H9 (cell line): Measurements from ENCODE around the gene ADAMTSL5. TPM values are rescaled to one million over a fixed set of nuclear protein-coding genes. Genes with fewer than 3 reads are reported as not detected.

Experiments
- DNase-seq: peaks from one replicate; pipeline ENCODE4 v3.0.0-alpha.2; 2017
- H2AFZ ChIP-seq: one replicate; pipeline ENCODE4 v1.6.1; 2013; ENCODE audit warnings: mild to moderate bottlenecking, low read length, control low read depth, moderate library complexity
- H2AK5ac ChIP-seq: 2 replicates; pipeline ENCODE4 v1.6.1; 2013; ENCODE audit warnings: low read length, control low read depth, mixed read lengths; ENCODE audit not compliant: insufficient read length
- H2BK120ac ChIP-seq: one replicate; pipeline ENCODE4 v1.6.1; 2013; ENCODE audit warnings: low read depth, mild to moderate bottlenecking, low read length, control low read depth, inconsistent platforms; ENCODE audit not compliant: poor library complexity, severe bottlenecking
- H2BK12ac ChIP-seq: 2 replicates; pipeline ENCODE4 v1.6.1; 2013; ENCODE audit warnings: low read length, control low read depth, mixed read lengths, low read depth; ENCODE audit not compliant: insufficient read length
- H2BK15ac ChIP-seq: 2 replicates; pipeline ENCODE4 v1.6.1; 2013; ENCODE audit warnings: low read depth, low read length, control low read depth
- H2BK20ac ChIP-seq: one replicate; pipeline ENCODE4 v1.6.1; 2013; ENCODE audit warnings: low read depth, mild to moderate bottlenecking, low read length, control low read depth, inconsistent platforms; ENCODE audit not compliant: poor library complexity, severe bottlenecking
- H2BK5ac ChIP-seq: 2 replicates; pipeline ENCODE4 v1.6.1; 2013; ENCODE audit warnings: low read length, control low read depth, mixed read lengths; ENCODE audit not compliant: insufficient read length
- H3K14ac ChIP-seq: 2 replicates; pipeline ENCODE4 v1.6.1; 2013; ENCODE audit warnings: low read length, control low read depth; ENCODE audit not compliant: insufficient read depth
- H3K18ac ChIP-seq: 2 replicates; pipeline ENCODE4 v1.6.1; 2013; ENCODE audit warnings: low read depth, mild to moderate bottlenecking, mixed read lengths, low read length, control low read depth; ENCODE audit not compliant: insufficient read length
- H3K23ac ChIP-seq: 2 replicates; pipeline ENCODE4 v1.6.1; 2013; ENCODE audit warnings: low read length, control low read depth, mixed read lengths, low read depth; ENCODE audit not compliant: insufficient read length
- H3K23me2 ChIP-seq: 2 replicates; pipeline ENCODE4 v1.6.1; 2013; ENCODE audit warnings: low read depth, mild to moderate bottlenecking, mixed read lengths, low read length, control low read depth; ENCODE audit not compliant: insufficient read length, poor library complexity, severe bottlenecking
- H3K27ac ChIP-seq: 2 replicates; pipeline ENCODE4 v1.5.1; 2013; ENCODE audit warnings: low read length, control low read depth, mixed read lengths, low read depth; ENCODE audit not compliant: insufficient read length
- H3K27me3 ChIP-seq: 2 replicates; pipeline ENCODE4 v1.6.1; 2013; ENCODE audit warnings: low read length, control low read depth, inconsistent platforms; ENCODE audit not compliant: insufficient read depth
- H3K4ac ChIP-seq: 2 replicates; pipeline ENCODE4 v1.6.1; 2013; ENCODE audit warnings: low read depth, mild to moderate bottlenecking, control low read depth, inconsistent platforms, low read length, moderate library complexity
- H3K4me1 ChIP-seq: 2 replicates; pipeline ENCODE4 v1.6.1; 2013; ENCODE audit warnings: low read length, control low read depth, inconsistent platforms; ENCODE audit not compliant: insufficient read depth
- H3K4me2 ChIP-seq: 2 replicates; pipeline ENCODE4 v1.6.1; 2013; ENCODE audit warnings: low read length, control low read depth, mixed read lengths; ENCODE audit not compliant: insufficient read length, insufficient read depth
- H3K56ac ChIP-seq: 2 replicates; pipeline ENCODE4 v1.6.1; 2013; ENCODE audit warnings: low read depth, mild to moderate bottlenecking, mixed read lengths, low read length, control low read depth; ENCODE audit not compliant: insufficient read length
- H3K79me1 ChIP-seq: 2 replicates; pipeline ENCODE4 v1.6.1; 2013; ENCODE audit warnings: low read depth, mild to moderate bottlenecking, moderate library complexity, low read length, control low read depth, inconsistent platforms; ENCODE audit not compliant: insufficient read depth, poor library complexity, severe bottlenecking
- H3K79me2 ChIP-seq: 2 replicates; pipeline ENCODE4 v1.6.1; 2013; ENCODE audit warnings: low read length, control low read depth, inconsistent platforms; ENCODE audit not compliant: insufficient read depth
- H3K9ac ChIP-seq: 2 replicates; pipeline ENCODE4 v1.6.1; 2013; ENCODE audit warnings: low read length, control low read depth, mixed read lengths; ENCODE audit not compliant: insufficient read length; ENCODE audit errors: extremely low read depth
- H3K9me3 ChIP-seq: one replicate; pipeline ENCODE4 v1.6.1; 2013; ENCODE audit warnings: low read depth, low read length, inconsistent platforms; ENCODE audit not compliant: control insufficient read depth
- H3T11ph ChIP-seq: one replicate; pipeline ENCODE4 v1.6.1; 2013; ENCODE audit warnings: mild to moderate bottlenecking, low read length, control low read depth, inconsistent platforms
- H4K20me1 ChIP-seq: one replicate; pipeline ENCODE4 v1.6.1; 2013; ENCODE audit not compliant: control insufficient read depth, insufficient read length, insufficient read depth
- H4K5ac ChIP-seq: 2 replicates; pipeline ENCODE4 v1.6.1; 2013; ENCODE audit warnings: low read depth, mild to moderate bottlenecking, mixed read lengths, low read length, control low read depth; ENCODE audit not compliant: insufficient read length
- H4K8ac ChIP-seq: replicated peaks from 2 replicates; pipeline ENCODE4 v1.6.1; 2013; ENCODE audit warnings: low read length, control low read depth, mixed read lengths, low read depth; ENCODE audit not compliant: insufficient read length
- H4K91ac ChIP-seq: 2 replicates; pipeline ENCODE4 v1.6.1; 2013; ENCODE audit warnings: low read depth, mild to moderate bottlenecking, moderate library complexity, mixed read lengths, low read length, control low read depth; ENCODE audit not compliant: insufficient read length
- H3K27ac Mint-ChIP-seq, 3 experiments: 2 replicates in 2 of 3; 3 replicates in 1 of 3; pipeline ENCODE4 v1.8.0; 2020 to 2021; ENCODE audit warnings: mixed read lengths in 3 of 3, mild to moderate bottlenecking in 1 of 3, moderate library complexity in 1 of 3
- H3K27me3 Mint-ChIP-seq: 2 replicates; pipeline ENCODE4 v1.8.0; 2021; ENCODE audit warnings: low read depth, mild to moderate bottlenecking, moderate library complexity, mixed read lengths
- H3K36me3 Mint-ChIP-seq, 3 experiments: 2 replicates in 2 of 3; 3 replicates in 1 of 3; pipeline ENCODE4 v1.8.0; 2020 to 2021; ENCODE audit warnings: low read depth in 3 of 3, mixed read lengths in 3 of 3; ENCODE audit not compliant: insufficient read depth in 1 of 3
- H3K4me1 Mint-ChIP-seq, 2 experiments: 2 replicates each; pipeline ENCODE4 v1.8.0; 2020; ENCODE audit warnings: mixed read lengths in 2 of 2
- H3K4me3 Mint-ChIP-seq, 2 experiments: 2 replicates in 1 of 2; 3 replicates in 1 of 2; pipeline ENCODE4 v1.8.0; 2020 to 2021; ENCODE audit warnings: mild to moderate bottlenecking in 2 of 2, mixed read lengths in 2 of 2, moderate library complexity in 1 of 2
- H3K9me3 Mint-ChIP-seq, 2 experiments: 2 replicates in 1 of 2; 3 replicates in 1 of 2; pipeline ENCODE4 v1.8.0; 2020; ENCODE audit warnings: mild to moderate bottlenecking in 2 of 2, mixed read lengths in 2 of 2, moderate library complexity in 1 of 2
- WGBS: extraction: QIAGEN DNeasy Blood & Tissue Kit; methylation state at CpG from one replicate; pipeline ENCODE4 v1.1.7; 2013; ENCODE audit warnings: missing lambda C conversion rate, low lambda C conversion rate, mixed read lengths; ENCODE audit not compliant: insufficient read length; ENCODE audit errors: extremely low coverage; 5-methylcytosine and 5-hydroxymethylcytosine counted together
- total RNA-seq: library from RNA; stranded (reverse); gene quantifications from 2 replicates; pipeline ENCODE4 v1.2.1, GENCODE V29; 2021
- TF ChIP-seq, protein P1 (sequence below): fragments of 200-600 bp; sonication (generic); conservative IDR thresholded peaks from 3 replicates; pipeline ENCODE4 v1.8.0; 2021; ENCODE audit warnings: antibody characterized with exemption, mild to moderate bottlenecking

The ADAMTSL5 gene
- total RNA-seq, 1 experiment from 2014 or later, result 1.5 TPM

GRCh38 chr19:1455336-1456120 lies 57.3 kb downstream of the ADAMTSL5 start:
- Histone ChIP-seq H3K79me1 (no peaks in the 10 kb centered on the region), H2AFZ (no peak overlapping the region), H2BK15ac (no peak overlapping the region), H3K4me1 (no peaks in the 10 kb centered on the region; the same call in 1 of the 2 replicates), H2BK5ac (no peak overlapping the region), H3K23ac (no peak overlapping the region), H4K5ac (no peak overlapping the region), H2BK20ac (no peak overlapping the region), H3K27me3 (peaks cover 6% of the 10 kb centered on the region; the same call in 1 of the 2 replicates), H3K14ac (no peak overlapping the region), H3K4ac (no peak overlapping the region), H3K27ac (no peak overlapping the region), H3K4me2 (no peak overlapping the region), H3K9me3 (no peaks in the 10 kb centered on the region), H4K8ac (no peak overlapping the region), H2BK120ac (no peak overlapping the region), H3K18ac (no peak overlapping the region), H2AK5ac (no peak overlapping the region), H3K9ac (no peak overlapping the region), H3K79me2 (no peaks in the 10 kb centered on the region), H3T11ph (no peak overlapping the region), H4K20me1 (no peaks in the 10 kb centered on the region), H3K23me2 (peaks cover 11% of the 10 kb centered on the region), H3K56ac (no peak overlapping the region), H2BK12ac (no peak overlapping the region), H4K91ac (no peak overlapping the region)
- Mint-ChIP-seq H3K4me1 (peaks cover 12 to 34% of the 10 kb centered on the region in 2 experiments), H3K4me3 (peak overlapping the region in 1 of 2 experiments; percentile 71; a peak in 3 of 5 replicates), H3K9me3 (no peaks in the 10 kb centered on the region; a peak in 1 of 5 replicates), H3K36me3 (peaks cover 0 to 13% (median 5%) of the 10 kb centered on the region in 3 experiments; a peak in 3 of 7 replicates), H3K27me3 (peaks cover 78% of the 10 kb centered on the region), H3K27ac (peak overlapping the region in 1 of 3 experiments; percentile 55; a peak in 1 of 7 replicates)
- TF ChIP-seq, protein P1, sequence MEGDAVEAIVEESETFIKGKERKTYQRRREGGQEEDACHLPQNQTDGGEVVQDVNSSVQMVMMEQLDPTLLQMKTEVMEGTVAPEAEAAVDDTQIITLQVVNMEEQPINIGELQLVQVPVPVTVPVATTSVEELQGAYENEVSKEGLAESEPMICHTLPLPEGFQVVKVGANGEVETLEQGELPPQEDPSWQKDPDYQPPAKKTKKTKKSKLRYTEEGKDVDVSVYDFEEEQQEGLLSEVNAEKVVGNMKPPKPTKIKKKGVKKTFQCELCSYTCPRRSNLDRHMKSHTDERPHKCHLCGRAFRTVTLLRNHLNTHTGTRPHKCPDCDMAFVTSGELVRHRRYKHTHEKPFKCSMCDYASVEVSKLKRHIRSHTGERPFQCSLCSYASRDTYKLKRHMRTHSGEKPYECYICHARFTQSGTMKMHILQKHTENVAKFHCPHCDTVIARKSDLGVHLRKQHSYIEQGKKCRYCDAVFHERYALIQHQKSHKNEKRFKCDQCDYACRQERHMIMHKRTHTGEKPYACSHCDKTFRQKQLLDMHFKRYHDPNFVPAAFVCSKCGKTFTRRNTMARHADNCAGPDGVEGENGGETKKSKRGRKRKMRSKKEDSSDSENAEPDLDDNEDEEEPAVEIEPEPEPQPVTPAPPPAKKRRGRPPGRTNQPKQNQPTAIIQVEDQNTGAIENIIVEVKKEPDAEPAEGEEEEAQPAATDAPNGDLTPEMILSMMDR, result no peak
- peak; percentile 98 for DNase-seq
- WGBS, result no CpG with 5 or more reads among the region's 42 CpGs

Other genes with a start within 250 kb of the ADAMTSL5 start
- gene CIRBP, start 243.7 kb downstream of the ADAMTSL5 start, total RNA-seq, result 249 and 263 TPM in 2 replicates
- gene FAM174C, start 237.5 kb downstream of the ADAMTSL5 start, total RNA-seq, result 56.4 and 63.0 TPM in 2 replicates
- 14.3 TPM in 2 replicates for gene EFNA2, start 227.1 kb downstream of the ADAMTSL5 start, total RNA-seq
- gene NDUFS7, start 129.1 kb downstream of the ADAMTSL5 start, total RNA-seq, result 83.7 and 83.9 TPM in 2 replicates
- gene GAMT, start 111.5 kb downstream of the ADAMTSL5 start, total RNA-seq, result 26.6 and 27.4 TPM in 2 replicates
- gene DAZAP1, start 105.4 kb downstream of the ADAMTSL5 start, total RNA-seq, result 255 and 265 TPM in 2 replicates
- 1,628 and 1,677 TPM in 2 replicates for gene RPS15, start 74.6 kb downstream of the ADAMTSL5 start, total RNA-seq
- 0.68 and 2.0 TPM in 2 replicates for gene APC2, start 62.9 kb downstream of the ADAMTSL5 start, total RNA-seq
- gene C19orf25, start 33.8 kb downstream of the ADAMTSL5 start, total RNA-seq, result 30.3 and 36.8 TPM in 2 replicates
- 5.8 and 9.1 TPM in 2 replicates for gene PCSK4, start 22.7 kb downstream of the ADAMTSL5 start, total RNA-seq
- gene REEP6, start 21.8 kb downstream of the ADAMTSL5 start, total RNA-seq, result 10.4 and 10.5 TPM in 2 replicates
- 0.50 and 0.57 TPM in 2 replicates for gene PLK5, start 11.1 kb upstream of the ADAMTSL5 start, total RNA-seq
- 70.4 and 75.9 TPM in 2 replicates for gene MEX3D, start 55.3 kb upstream of the ADAMTSL5 start, total RNA-seq
- gene MBD3, start 79.8 kb upstream of the ADAMTSL5 start, total RNA-seq, result 126 and 128 TPM in 2 replicates
- 166 and 174 TPM in 2 replicates for gene UQCR11, start 92.4 kb upstream of the ADAMTSL5 start, total RNA-seq
- gene TCF3, start 139.6 kb upstream of the ADAMTSL5 start, total RNA-seq, result 304 TPM in 2 replicates
- gene ONECUT3, start 240.5 kb upstream of the ADAMTSL5 start, total RNA-seq, result 0.04 and 0.07 TPM in 2 replicates